ENCODE measurements around the gene NRXN3. TPM values are rescaled to one million over a fixed set of nuclear protein-coding genes. Genes with fewer than 3 reads are reported as not detected.

The NRXN3 gene
- total RNA-seq, 1 donor from 2014 or later = 35.6 TPM

- no peak for DNase-seq
These were observed 3.3 kb downstream of the NRXN3 start for GRCh38 chr14:78173346-78174035.

- no peak for DNase-seq
These were observed 5.2 kb downstream of the NRXN3 start for GRCh38 chr14:78175412-78175811.

GRCh38 chr14:78178071-78178470 is 7.9 kb downstream of the NRXN3 start:
- no peak for DNase-seq

GRCh38 chr14:78178971-78179370 is 8.8 kb downstream of the NRXN3 start:
- DNase-seq = no peak

GRCh38 chr14:78181270-78181669 is 11.1 kb downstream of the NRXN3 start:
- DNase-seq = no peak

- no peak for DNase-seq
These were observed 12.5 kb downstream of the NRXN3 start for GRCh38 chr14:78182722-78183121.

GRCh38 chr14:78184157-78184556 is 14.0 kb downstream of the NRXN3 start:
- DNase-seq = no peak

GRCh38 chr14:78186277-78186676 is 16.1 kb downstream of the NRXN3 start:
- DNase-seq = no peak

GRCh38 chr14:78188882-78189281 is 18.7 kb downstream of the NRXN3 start:
- no peak for DNase-seq

- DNase-seq = no peak
These were observed 25.3 kb downstream of the NRXN3 start for GRCh38 chr14:78195431-78195830.

- DNase-seq = no peak
These were observed 26.1 kb downstream of the NRXN3 start for GRCh38 chr14:78196323-78196722.

GRCh38 chr14:78197051-78197450 is 26.9 kb downstream of the NRXN3 start:
- no peak for DNase-seq

GRCh38 chr14:78202163-78202562 is 32.0 kb downstream of the NRXN3 start:
- no peak for DNase-seq

GRCh38 chr14:78202976-78203375 is 32.8 kb downstream of the NRXN3 start:
- no peak for DNase-seq

GRCh38 chr14:78207414-78207813 is 37.2 kb downstream of the NRXN3 start:
- DNase-seq = no peak

GRCh38 chr14:78220273-78220672 is 50.1 kb downstream of the NRXN3 start:
- DNase-seq = no peak

GRCh38 chr14:78222746-78223145 is 52.6 kb downstream of the NRXN3 start:
- no peak for DNase-seq

- DNase-seq = peak; percentile 68
These were observed 57.3 kb downstream of the NRXN3 start for GRCh38 chr14:78227248-78228077.

GRCh38 chr14:78228702-78229327 is 58.6 kb downstream of the NRXN3 start:
- DNase-seq = no peak

- DNase-seq = no peak
These were observed 62.2 kb downstream of the NRXN3 start for GRCh38 chr14:78232231-78233000.

GRCh38 chr14:78238141-78238540 is 68.0 kb downstream of the NRXN3 start:
- DNase-seq = no peak

GRCh38 chr14:78240567-78240966 is 70.4 kb downstream of the NRXN3 start:
- DNase-seq = no peak

- DNase-seq = no peak
These were observed 71.9 kb downstream of the NRXN3 start for GRCh38 chr14:78242086-78242485.
